ENCODE measurements around the gene MAST4. TPM values are rescaled to one million over a fixed set of nuclear protein-coding genes. Genes with fewer than 3 reads are reported as not detected.

Gene MAST4
- total RNA-seq, 1 donor from 2014 or later = 0.99 TPM

DNA sequence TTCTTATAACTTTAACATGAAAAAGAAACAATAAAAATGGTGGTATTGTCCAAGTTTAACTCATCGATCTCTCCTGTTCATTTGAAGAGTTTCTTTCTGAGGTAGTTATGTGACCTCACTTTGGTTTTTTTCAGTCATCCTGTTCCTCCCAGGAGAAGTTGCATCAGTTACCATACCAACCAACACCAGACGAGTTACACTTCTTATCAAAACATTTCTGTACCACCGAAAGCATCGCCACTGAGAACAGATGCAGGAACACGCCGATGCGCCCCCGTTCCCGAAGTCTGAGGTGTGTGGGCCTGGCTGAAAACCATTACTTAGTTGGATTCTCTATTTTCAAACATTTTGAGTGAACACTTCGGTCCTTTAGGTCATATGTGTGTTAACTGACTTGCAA, 504.1 kb downstream of the MAST4 start:
- H3K27me3 Mint-ChIP-seq (ENCODE audit: insufficient read depth, low read depth) = no peaks in the 10 kb centered on the region

DNA sequence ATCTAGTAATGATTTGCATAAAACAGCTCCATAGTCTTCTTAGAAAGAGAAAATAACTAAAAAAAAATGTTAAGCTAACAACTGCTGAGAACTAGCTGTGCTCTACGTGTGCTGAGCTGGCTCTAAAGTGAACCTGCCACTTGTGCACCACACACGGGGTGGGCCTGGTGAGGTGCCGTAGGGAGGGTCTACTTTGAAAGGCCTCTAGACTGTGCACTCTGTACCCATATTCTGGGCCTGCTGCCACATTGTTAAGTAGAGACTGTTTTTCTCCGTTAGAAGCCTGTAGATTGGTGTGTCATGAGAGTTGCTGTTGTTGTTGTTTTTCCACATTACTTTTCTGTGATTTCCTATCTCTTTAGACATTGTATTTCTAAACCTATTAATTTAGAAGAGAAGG, 506.5 kb downstream of the MAST4 start:
- Mint-ChIP-seq H3K4me1 (peaks cover 15% of the 10 kb centered on the region), H3K36me3 (peaks cover 1% of the 10 kb centered on the region), H3K27me3 (ENCODE audit: insufficient read depth, low read depth) (peaks cover 3% of the 10 kb centered on the region), H3K9me3 (no peaks in the 10 kb centered on the region), H3K4me3 (no peak overlapping the region), H3K27ac (no peak overlapping the region)
- Histone ChIP-seq H2AFZ (replicated peaks) (no peak overlapping the region), H3F3A (ENCODE audit: low read depth) (no peaks in the 10 kb centered on the region), H3K4me1 (peaks cover 10% of the 10 kb centered on the region), H3K4me3 (no peak overlapping the region), H3K79me2 (ENCODE audit: low read depth) (no peaks in the 10 kb centered on the region), H3K27me3 (no peaks in the 10 kb centered on the region), H3K9ac (no peak overlapping the region), H3K9me3 (ENCODE audit: low read depth) (no peaks in the 10 kb centered on the region), H4K20me1 (ENCODE audit: low read depth) (no peaks in the 10 kb centered on the region), H3K4me2 (no peak overlapping the region), H3K27ac (no peak overlapping the region), H3K36me3 (no peaks in the 10 kb centered on the region)
- no peak for TF ChIP-seq EZH2 (IDR thresholded peaks at IDR 0.05)
- TF ChIP-seq EZH2phosphoT487 (IDR thresholded peaks at IDR 0.05) = no peak
- TF ChIP-seq, protein P1, sequence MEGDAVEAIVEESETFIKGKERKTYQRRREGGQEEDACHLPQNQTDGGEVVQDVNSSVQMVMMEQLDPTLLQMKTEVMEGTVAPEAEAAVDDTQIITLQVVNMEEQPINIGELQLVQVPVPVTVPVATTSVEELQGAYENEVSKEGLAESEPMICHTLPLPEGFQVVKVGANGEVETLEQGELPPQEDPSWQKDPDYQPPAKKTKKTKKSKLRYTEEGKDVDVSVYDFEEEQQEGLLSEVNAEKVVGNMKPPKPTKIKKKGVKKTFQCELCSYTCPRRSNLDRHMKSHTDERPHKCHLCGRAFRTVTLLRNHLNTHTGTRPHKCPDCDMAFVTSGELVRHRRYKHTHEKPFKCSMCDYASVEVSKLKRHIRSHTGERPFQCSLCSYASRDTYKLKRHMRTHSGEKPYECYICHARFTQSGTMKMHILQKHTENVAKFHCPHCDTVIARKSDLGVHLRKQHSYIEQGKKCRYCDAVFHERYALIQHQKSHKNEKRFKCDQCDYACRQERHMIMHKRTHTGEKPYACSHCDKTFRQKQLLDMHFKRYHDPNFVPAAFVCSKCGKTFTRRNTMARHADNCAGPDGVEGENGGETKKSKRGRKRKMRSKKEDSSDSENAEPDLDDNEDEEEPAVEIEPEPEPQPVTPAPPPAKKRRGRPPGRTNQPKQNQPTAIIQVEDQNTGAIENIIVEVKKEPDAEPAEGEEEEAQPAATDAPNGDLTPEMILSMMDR (IDR thresholded peaks at IDR 0.05) = no peak
- DNase-seq (ENCODE audit: low spot score) = no peak

More for the DNA sequence above, 504.1 kb downstream of the MAST4 start:
- peaks cover 1% of the 10 kb centered on the region for H3K36me3 Mint-ChIP-seq
- no peak overlapping the region for H2AFZ ChIP-seq (replicated peaks)
- no peak overlapping the region for H3K4me2 ChIP-seq
- no peak overlapping the region for H3K27ac Mint-ChIP-seq
- DNase-seq (ENCODE audit: low spot score) = no peak
- no peak overlapping the region for H3K4me3 Mint-ChIP-seq
- H3K4me1 Mint-ChIP-seq = peaks cover 16% of the 10 kb centered on the region
- H3K9me3 ChIP-seq (ENCODE audit: low read depth) = no peaks in the 10 kb centered on the region
- H3K36me3 ChIP-seq = no peaks in the 10 kb centered on the region
- peaks cover 1% of the 10 kb centered on the region for H3F3A ChIP-seq (ENCODE audit: low read depth)
- no peaks in the 10 kb centered on the region for H3K9me3 Mint-ChIP-seq
- H3K27me3 ChIP-seq = no peaks in the 10 kb centered on the region
- no peak overlapping the region for H3K9ac ChIP-seq
- TF ChIP-seq EZH2phosphoT487 (IDR thresholded peaks at IDR 0.05) = no peak
- TF ChIP-seq, protein P1 (IDR thresholded peaks at IDR 0.05) = no peak
- no peak for TF ChIP-seq EZH2 (IDR thresholded peaks at IDR 0.05)
- H3K79me2 ChIP-seq (ENCODE audit: low read depth) = no peaks in the 10 kb centered on the region
- peaks cover 4% of the 10 kb centered on the region for H3K4me1 ChIP-seq
- no peak overlapping the region for H3K27ac ChIP-seq
- no peak overlapping the region for H3K4me3 ChIP-seq
- no peaks in the 10 kb centered on the region for H4K20me1 ChIP-seq (ENCODE audit: low read depth)

DNA sequence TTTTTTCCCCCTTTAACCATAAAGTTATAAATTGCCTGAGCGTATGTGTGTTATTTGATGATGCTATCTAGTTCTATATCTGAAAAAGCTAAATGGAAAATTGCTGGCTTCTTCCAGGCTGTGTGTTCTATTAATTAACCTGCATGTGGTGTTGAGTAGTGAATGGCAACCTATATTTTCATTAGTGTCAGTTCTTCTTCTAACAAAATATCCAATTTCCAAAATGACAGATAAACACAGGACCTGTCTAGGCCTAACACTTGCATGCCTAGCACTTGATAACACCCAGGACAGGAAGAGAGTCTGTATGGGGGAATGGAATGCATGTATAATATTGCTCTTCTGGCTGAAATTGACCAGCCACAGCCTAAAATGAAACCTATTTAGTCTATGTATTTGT, 508.7 kb downstream of the MAST4 start:
- H3K27me3 Mint-ChIP-seq (ENCODE audit: insufficient read depth, low read depth) = peaks cover 3% of the 10 kb centered on the region
- Histone ChIP-seq H4K20me1 (ENCODE audit: low read depth) (no peaks in the 10 kb centered on the region), H3F3A (ENCODE audit: low read depth) (no peaks in the 10 kb centered on the region), H3K4me1 (peaks cover 11% of the 10 kb centered on the region), H3K36me3 (no peaks in the 10 kb centered on the region), H3K4me3 (no peak overlapping the region), H2AFZ (replicated peaks) (no peak overlapping the region), H3K27ac (no peak overlapping the region), H3K9me3 (ENCODE audit: low read depth) (no peaks in the 10 kb centered on the region), H3K27me3 (no peaks in the 10 kb centered on the region), H3K4me2 (no peak overlapping the region), H3K79me2 (ENCODE audit: low read depth) (no peaks in the 10 kb centered on the region), H3K9ac (no peak overlapping the region)
- H3K9me3 Mint-ChIP-seq = no peaks in the 10 kb centered on the region
- no peak overlapping the region for H3K27ac Mint-ChIP-seq
- peaks cover 1% of the 10 kb centered on the region for H3K36me3 Mint-ChIP-seq
- TF ChIP-seq, protein P1 (IDR thresholded peaks at IDR 0.05) = no peak
- no peak for TF ChIP-seq EZH2 (IDR thresholded peaks at IDR 0.05)
- no peak for TF ChIP-seq EZH2phosphoT487 (IDR thresholded peaks at IDR 0.05)
- H3K4me3 Mint-ChIP-seq = no peak overlapping the region
- no peak for DNase-seq (ENCODE audit: low spot score)
- peaks cover 16% of the 10 kb centered on the region for H3K4me1 Mint-ChIP-seq

All from neural progenitor cell (in vitro differentiated cells).